Caco-2 (cell line): ENCODE data around the gene SHB. TPM values are rescaled to one million over a fixed set of nuclear protein-coding genes. Genes with fewer than 3 reads are reported as not detected.

ENCODE experiments used
- Bru-seq: library from RNA; stranded (reverse); fragments of 400-500 nt; gene quantifications from one replicate; lab custom pipeline; 2021; lab: Mats Ljungman, UMichigan
- BruChase-seq, 2 experiments: library from RNA; stranded (reverse); fragments of 400-500 nt; gene quantifications; one replicate each; lab custom pipeline; 2021; lab: Mats Ljungman, UMichigan
- BruUV-seq: library from RNA; stranded (reverse); fragments of 400-500 nt; replicated peaks from 2 replicates; lab custom pipeline; 2021; lab: Mats Ljungman, UMichigan
- CTCF ChIA-PET: fragments of 300-600 bp; sonication (Branson Sonifier 250); formaldehyde crosslinking; loops from one replicate; lab custom pipeline; 2022; ENCODE audit warnings: antibody characterized with exemption; lab: Charles Lee
- POLR2A ChIA-PET: fragments of 300-600 bp; sonication (Branson Sonifier 250); formaldehyde crosslinking; loops from one replicate; lab custom pipeline; 2022; ENCODE audit warnings: antibody characterized with exemption; lab: Charles Lee
- DNase-seq, 2 experiments: peaks; one replicate each; pipeline versions ENCODE4 v3.0.0 to v3.0.0-alpha.2; 2020 to 2022
- H3K27me3 ChIP-seq: replicated peaks from 2 replicates; pipeline ENCODE4 v1.6.0; 2011; ENCODE audit warnings: low read length; ENCODE audit not compliant: control insufficient read depth, insufficient read depth
- H3K36me3 ChIP-seq: 2 replicates; pipeline ENCODE4 v1.5.1; 2011; ENCODE audit warnings: low read length; ENCODE audit not compliant: control insufficient read depth, insufficient read depth
- H3K4me1 ChIP-seq: fragments of 250-450 bp; sonication (Bioruptor Pico); 2 replicates; pipeline ENCODE4 v1.5.1; 2020; ENCODE audit warnings: mild to moderate bottlenecking
- H3K4me3 ChIP-seq: 2 replicates; pipeline ENCODE4 v1.5.1; 2011; ENCODE audit warnings: low read depth, mild to moderate bottlenecking, control low read depth, low read length
- H3K9me3 ChIP-seq: fragments of 250-450 bp; sonication (Bioruptor Pico); 2 replicates; pipeline ENCODE4 v1.5.1; 2020; ENCODE audit warnings: mild to moderate bottlenecking, moderate library complexity
- H3K27ac Mint-ChIP-seq: one replicate; pipeline ENCODE4 v1.8.0; 2022; ENCODE audit warnings: mixed read lengths; ENCODE audit not compliant: unreplicated experiment
- H3K27me3 Mint-ChIP-seq: one replicate; pipeline ENCODE4 v1.8.0; 2022; ENCODE audit warnings: mixed read lengths; ENCODE audit not compliant: insufficient read depth, unreplicated experiment
- H3K36me3 Mint-ChIP-seq: one replicate; pipeline ENCODE4 v1.8.0; 2022; ENCODE audit warnings: mild to moderate bottlenecking, mixed read lengths; ENCODE audit not compliant: insufficient read depth, unreplicated experiment
- H3K4me1 Mint-ChIP-seq: one replicate; pipeline ENCODE4 v1.8.0; 2022; ENCODE audit warnings: low read depth, mixed read lengths; ENCODE audit not compliant: unreplicated experiment
- H3K4me3 Mint-ChIP-seq: one replicate; pipeline ENCODE4 v1.8.0; 2022; ENCODE audit warnings: mild to moderate bottlenecking, moderate library complexity, mixed read lengths; ENCODE audit not compliant: unreplicated experiment
- H3K9me3 Mint-ChIP-seq: one replicate; pipeline ENCODE4 v1.8.0; 2022; ENCODE audit warnings: mixed read lengths; ENCODE audit not compliant: unreplicated experiment
- intact Hi-C: fragments of 100-400 bp; cut with micrococcal nuclease; formaldehyde crosslinking; loops from one replicate; pipeline ENCODE4 v1.10.0; 2022; ENCODE audit not compliant: unreplicated experiment
- long read RNA-seq: library from polyadenylated mRNA; stranded (forward); transcript quantifications from one replicate; pipeline ENCODE4 v2.0.0, GENCODE V29; 2022
- total RNA-seq: library from RNA; stranded (reverse); gene quantifications from 2 replicates; pipeline ENCODE4 v1.2.3, GENCODE V29; 2022
- TF ChIP-seq, protein P1 (sequence below), 2 experiments: fragments of 200-600 bp in 1 of 2; IDR thresholded peaks; 1 replicate in 1 of 2; 2 replicates in 1 of 2; pipeline versions ENCODE4 v1.5.1 to v1.8.0; 2011 to 2022; ENCODE audit warnings: antibody characterized with exemption in 1 of 2, control low read depth in 1 of 2, inconsistent platforms in 1 of 2, low read depth in 1 of 2, low read length in 1 of 2, mild to moderate bottlenecking in 1 of 2, moderate library complexity in 1 of 2; ENCODE audit not compliant: insufficient read depth in 1 of 2, severe bottlenecking in 1 of 2, unreplicated experiment in 1 of 2

SHB gene, protein sequence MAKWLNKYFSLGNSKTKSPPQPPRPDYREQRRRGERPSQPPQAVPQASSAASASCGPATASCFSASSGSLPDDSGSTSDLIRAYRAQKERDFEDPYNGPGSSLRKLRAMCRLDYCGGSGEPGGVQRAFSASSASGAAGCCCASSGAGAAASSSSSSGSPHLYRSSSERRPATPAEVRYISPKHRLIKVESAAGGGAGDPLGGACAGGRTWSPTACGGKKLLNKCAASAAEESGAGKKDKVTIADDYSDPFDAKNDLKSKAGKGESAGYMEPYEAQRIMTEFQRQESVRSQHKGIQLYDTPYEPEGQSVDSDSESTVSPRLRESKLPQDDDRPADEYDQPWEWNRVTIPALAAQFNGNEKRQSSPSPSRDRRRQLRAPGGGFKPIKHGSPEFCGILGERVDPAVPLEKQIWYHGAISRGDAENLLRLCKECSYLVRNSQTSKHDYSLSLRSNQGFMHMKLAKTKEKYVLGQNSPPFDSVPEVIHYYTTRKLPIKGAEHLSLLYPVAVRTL
- 18.3 and 18.4 TPM in 2 replicates for total RNA-seq
- percentile 74 among the genes with signal in this experiment for Bru-seq, nascent RNA
- BruChase-seq, experiment 1, labeled RNA remaining after a 2-hour chase = percentile 87 among the genes with signal in this experiment
- BruChase-seq, experiment 2, labeled RNA remaining after a 6-hour chase = percentile 71 among the genes with signal in this experiment
- long read RNA-seq, transcript SHB-201 (6 exons, 2,783 nt) = major isoform, 17 of 21 reads
- long read RNA-seq, partial matches to known transcripts = 0 of 21 reads
- long read RNA-seq, other reads (novel, unspliced or antisense) = 4 of 21 reads

DNA sequence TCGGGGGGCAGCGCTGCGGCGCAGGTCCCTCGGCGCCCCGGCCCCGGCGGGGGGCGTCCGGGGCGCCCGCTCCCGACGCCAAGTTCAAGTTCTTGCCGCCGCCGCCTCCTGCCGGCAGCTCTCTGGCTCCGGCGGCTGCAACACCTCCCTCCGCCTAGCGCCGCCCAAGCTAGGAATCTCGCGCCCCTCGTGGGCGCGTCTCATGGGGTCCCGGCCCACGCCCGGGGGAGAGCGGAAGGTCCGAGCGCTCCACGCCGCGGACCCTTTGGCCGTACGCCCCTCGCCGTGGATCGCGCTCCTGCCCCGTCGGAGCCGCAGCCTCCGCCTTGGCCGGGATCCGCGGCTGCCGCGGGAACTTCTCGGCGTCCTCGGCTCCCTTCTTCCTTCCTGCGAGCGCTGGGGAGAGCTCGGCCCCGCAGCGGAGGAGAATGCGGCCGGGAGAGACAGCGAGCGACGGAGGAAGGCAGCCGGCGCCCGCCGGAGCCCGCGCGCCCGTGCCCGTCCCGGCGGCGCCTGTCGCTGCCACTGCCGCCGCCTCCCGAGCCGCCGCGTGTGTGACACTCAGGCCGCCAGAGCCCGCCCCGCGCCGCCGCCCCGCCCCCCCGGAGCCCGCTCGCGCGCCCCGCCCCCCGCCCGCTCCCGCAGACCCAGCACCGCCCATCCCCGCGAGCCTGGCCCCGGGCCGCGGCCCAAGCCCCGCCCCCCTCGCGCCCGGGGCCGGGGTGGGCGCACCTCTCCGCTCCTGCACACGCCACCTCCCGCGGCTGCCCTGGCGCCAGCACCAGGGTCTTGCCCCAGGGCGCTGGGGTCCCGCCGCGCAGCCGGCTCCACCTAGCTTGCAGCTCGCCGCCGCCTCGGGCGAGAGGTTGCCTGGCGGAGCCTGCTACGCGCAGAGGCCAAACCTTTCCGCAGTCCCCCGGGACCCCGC lies at the start of gene SHB:
Gene SHB, minus strand, starts transcription at position 527 of the 928 bp plus-strand sequence. CDS start 582 bp downstream, outside the sequence.
- Mint-ChIP-seq H3K36me3 (peaks cover 40% of the 10 kb centered on the region), H3K27me3 (no peaks in the 10 kb centered on the region), H3K9me3 (no peaks in the 10 kb centered on the region), H3K4me1 (peaks cover 25% of the 10 kb centered on the region), H3K4me3 (peak within 1 kb of the TSS; percentile 95), H3K27ac (peak within 1 kb of the TSS; percentile 83)
- Histone ChIP-seq H3K36me3 (no peaks in the 10 kb centered on the region), H3K27me3 (no peaks in the 10 kb centered on the region), H3K4me1 (peaks cover 33% of the 10 kb centered on the region), H3K4me3 (peak within 1 kb of the TSS; percentile 92), H3K9me3 (no peaks in the 10 kb centered on the region)
- peak; percentile 81 to 84 for DNase-seq
- POLR2A ChIA-PET = interaction anchor here (0.6 to 0.9 kb wide), 3 partner anchors 21 to 142 kb away, joined by 3 to 4 read pairs (median 4); no protein-coding TSS in a partner anchor
- CTCF ChIA-PET = interaction anchor here (1.3 to 1.8 kb wide), 2 partner anchors 19 to 155 kb away, joined by 4 to 5 read pairs; no protein-coding TSS in a partner anchor
- TF ChIP-seq, protein P1, sequence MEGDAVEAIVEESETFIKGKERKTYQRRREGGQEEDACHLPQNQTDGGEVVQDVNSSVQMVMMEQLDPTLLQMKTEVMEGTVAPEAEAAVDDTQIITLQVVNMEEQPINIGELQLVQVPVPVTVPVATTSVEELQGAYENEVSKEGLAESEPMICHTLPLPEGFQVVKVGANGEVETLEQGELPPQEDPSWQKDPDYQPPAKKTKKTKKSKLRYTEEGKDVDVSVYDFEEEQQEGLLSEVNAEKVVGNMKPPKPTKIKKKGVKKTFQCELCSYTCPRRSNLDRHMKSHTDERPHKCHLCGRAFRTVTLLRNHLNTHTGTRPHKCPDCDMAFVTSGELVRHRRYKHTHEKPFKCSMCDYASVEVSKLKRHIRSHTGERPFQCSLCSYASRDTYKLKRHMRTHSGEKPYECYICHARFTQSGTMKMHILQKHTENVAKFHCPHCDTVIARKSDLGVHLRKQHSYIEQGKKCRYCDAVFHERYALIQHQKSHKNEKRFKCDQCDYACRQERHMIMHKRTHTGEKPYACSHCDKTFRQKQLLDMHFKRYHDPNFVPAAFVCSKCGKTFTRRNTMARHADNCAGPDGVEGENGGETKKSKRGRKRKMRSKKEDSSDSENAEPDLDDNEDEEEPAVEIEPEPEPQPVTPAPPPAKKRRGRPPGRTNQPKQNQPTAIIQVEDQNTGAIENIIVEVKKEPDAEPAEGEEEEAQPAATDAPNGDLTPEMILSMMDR (IDR thresholded peaks at IDR 0.05; ENCODE audit: insufficient read depth in 1 of 2, low read depth in 1 of 2, low read length in 1 of 2, severe bottlenecking in 1 of 2, unreplicated experiment in 1 of 2) = peak in 1 of 2 experiments; percentile 33
- no TSS peak for BruUV-seq
- intact Hi-C loops = loop anchor here (1.0 to 2.0 kb wide), 3 partner anchors 45 to 164 kb away; partner anchors contain the start of gene SLC25A51

DNA sequence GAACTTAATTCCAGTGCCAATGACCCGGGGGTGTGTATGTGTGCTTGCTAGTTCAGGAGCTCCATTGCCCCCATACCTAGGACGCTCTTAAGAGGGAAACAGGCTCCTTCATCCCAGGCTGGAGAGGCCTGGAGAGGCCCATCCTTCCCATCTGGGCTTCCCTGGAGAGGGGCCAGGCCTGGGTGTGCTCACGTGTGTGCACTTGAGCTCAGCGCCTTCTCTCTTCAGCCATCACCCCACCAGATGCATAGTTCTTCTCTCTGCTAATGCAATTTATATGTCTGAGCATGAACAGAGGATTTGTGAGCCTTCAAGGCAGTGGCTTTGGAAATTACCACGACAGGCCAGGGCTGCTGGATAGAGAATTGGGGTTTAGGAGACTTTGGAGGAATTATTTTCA lies 48.6 kb upstream of the SHB start:
- POLR2A ChIA-PET = no interaction called here
- CTCF ChIA-PET = no interaction called here
- Histone ChIP-seq H3K9me3 (no peaks in the 10 kb centered on the region), H3K36me3 (no peaks in the 10 kb centered on the region), H3K4me1 (no peaks in the 10 kb centered on the region), H3K27me3 (no peaks in the 10 kb centered on the region), H3K4me3 (no peak overlapping the region)
- TF ChIP-seq, protein P1 (IDR thresholded peaks at IDR 0.05; ENCODE audit: insufficient read depth in 1 of 2, low read depth in 1 of 2, low read length in 1 of 2, severe bottlenecking in 1 of 2, unreplicated experiment in 1 of 2) = no peak
- H3K27me3 Mint-ChIP-seq = peaks cover 3% of the 10 kb centered on the region
- no peaks in the 10 kb centered on the region for H3K36me3 Mint-ChIP-seq
- H3K27ac Mint-ChIP-seq = no peak overlapping the region
- no peak overlapping the region for H3K4me3 Mint-ChIP-seq
- intact Hi-C loops = no loop called here
- DNase-seq = no peak
- no peaks in the 10 kb centered on the region for H3K9me3 Mint-ChIP-seq
- H3K4me1 Mint-ChIP-seq = no peaks in the 10 kb centered on the region
- BruUV-seq = no TSS peak
